Measurements from ENCODE around the gene SLC4A1.

SLC4A1 gene

DNA sequence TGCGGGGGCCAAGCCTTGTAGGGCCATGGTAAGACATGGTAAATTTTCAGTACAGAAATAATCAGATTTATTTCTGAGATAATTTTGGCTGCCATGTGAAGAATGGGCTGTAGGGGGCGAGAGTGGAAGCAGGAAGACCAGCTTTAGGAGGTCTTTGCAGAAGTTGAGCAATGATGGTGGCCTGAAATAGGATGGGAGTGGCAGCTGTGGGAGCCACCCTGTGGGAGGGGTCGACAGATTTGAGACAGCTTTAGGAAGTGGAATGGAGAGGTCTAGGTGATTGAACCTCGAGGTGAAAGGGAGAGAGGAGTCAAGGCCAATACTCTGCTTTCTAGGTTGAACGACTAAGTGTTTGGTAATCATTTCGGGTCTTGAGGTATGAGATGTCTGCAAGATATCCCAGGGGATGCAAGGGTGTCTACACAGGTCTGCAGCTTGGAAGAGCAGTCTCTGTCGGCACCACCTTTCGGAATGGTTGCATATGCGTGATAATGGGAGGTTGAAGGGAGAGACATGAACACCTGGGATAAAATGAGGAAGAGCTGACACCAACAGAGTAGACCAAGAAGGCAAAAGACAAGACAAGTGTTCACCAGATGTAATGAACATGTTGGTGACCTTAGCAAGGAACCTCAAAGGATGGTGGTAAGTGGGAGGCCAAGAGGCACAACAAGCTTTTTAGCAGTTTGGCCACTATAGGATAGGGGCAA, 64.0 kb downstream of the SLC4A1 start:
- DNase-seq: peak; percentile 74

GRCh38 chr17:44202756-44203155, 65.2 kb downstream of the SLC4A1 start:
- DNase-seq: no peak

GRCh38 chr17:44200478-44201155, 67.3 kb downstream of the SLC4A1 start:
- no peak for DNase-seq

DNA sequence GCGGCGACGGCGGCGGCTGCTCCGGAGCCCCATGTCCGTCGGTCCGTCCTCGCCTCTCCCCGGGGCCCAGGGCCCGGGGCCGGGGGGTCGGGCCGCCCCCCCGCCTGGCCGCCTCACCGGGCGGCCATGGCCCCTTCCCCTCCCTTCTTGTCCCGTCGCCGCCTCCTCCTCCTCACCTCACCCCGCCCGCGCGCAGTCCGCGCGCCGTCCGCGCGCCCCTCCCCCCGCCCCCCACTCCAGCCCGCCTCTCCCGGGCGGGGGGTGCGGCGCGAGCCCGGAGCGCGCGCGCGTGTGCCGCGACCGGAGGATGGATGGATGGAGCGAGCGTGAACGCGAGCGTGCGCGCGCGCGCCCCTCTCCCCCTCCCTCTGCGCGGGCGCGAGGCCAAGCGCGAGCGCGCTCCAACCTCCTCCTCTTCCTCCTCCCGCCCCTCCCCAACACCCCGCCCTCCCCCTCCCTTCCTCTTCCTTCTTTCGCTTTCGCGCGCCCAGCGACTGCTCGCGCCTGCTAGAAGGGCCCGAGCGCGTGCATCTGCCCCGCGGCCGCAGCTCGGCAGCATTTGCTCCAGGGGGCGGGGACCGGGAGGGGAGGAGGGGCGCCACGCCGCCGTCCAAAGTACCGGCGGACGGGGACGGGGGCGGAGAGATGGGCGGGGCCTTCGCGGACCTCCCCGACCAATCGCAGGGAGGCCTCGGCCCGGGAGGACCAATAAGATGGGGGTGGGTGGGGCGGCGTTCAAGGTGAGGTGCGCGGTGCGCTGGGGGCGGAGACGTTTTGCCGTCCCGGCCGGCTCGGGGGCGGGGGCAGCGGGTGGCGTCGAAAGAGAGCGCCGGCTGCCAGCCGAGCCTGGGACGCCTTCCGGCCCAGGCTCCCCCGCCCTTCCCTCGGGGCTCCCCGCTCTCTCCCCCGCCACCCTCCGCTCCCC, 68.1 kb downstream of the SLC4A1 start, which contains the start of gene ATXN7L3:
Gene ATXN7L3, minus strand, starts transcription at position 332 of the 925 bp plus-strand sequence. CDS start 1,814 bp downstream, outside the sequence.
- DNase-seq: peak; percentile 100

DNA sequence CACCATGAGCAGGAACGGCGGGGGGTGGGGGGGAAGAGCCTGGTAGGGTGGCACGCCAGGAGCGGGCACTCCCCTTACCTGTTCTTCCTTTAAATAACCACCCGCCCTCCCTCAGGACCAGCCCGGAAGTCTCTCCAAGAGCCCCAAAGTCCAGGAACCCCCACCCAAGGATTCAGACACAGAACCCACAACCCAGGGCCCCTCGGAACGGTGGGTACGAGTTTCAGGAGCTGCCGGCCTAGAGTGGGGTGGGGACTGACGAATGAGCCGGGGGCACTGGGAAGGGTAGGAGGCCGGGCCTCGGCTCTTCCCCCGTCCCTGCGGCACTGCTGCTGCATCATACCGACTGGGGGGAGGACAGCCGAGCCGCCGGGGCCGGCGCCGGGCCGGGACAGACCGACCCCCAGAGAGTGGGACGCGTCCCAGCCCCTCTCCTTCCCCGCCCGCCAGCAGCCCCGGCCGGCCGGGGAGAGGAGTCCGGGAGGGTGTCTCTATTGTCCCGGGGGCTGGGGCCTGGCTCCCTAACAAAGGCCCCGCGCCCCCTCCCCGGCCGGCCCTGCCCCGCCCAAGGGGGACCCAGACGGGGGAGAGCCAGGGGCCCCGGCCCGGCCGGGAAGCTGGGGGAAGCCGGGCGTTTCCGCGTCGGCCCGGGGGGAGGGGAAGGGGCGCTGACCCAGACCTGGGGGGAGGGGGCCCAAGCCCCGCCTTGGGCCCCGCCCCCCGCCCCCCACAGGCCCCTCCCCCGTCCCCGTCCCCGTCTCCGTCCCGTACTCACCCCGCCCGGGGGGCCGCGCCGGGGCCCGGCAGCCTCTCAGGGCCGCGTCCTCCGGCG, 69.0 kb downstream of the SLC4A1 start:
- DNase-seq: peak; percentile 86

All from activated effector memory CD4-positive, alpha-beta T cell treated with anti-CD3 and anti-CD28 coated beads, Interleukin-2, amount 50 U/mL, for 16 hours (primary cell).